ENCODE results near the gene B4GALT3. TPM values are rescaled to one million over a fixed set of nuclear protein-coding genes. Genes with fewer than 3 reads are reported as not detected.

Gene B4GALT3
- total RNA-seq, 1 donor from 2014 or later: 20.9 TPM

GRCh38 chr1:161140755-161141400 is 36.4 kb downstream of the B4GALT3 start:
- intact Hi-C loops (cut with DNase I): no loop called here
- ATAC-seq: no peak
- DNase-seq (ENCODE audit: missing footprints): no peak

GRCh38 chr1:161139766-161140165 is 37.5 kb downstream of the B4GALT3 start:
- no peak for ATAC-seq
- no peak for DNase-seq (ENCODE audit: missing footprints)
- intact Hi-C loops (cut with DNase I): no loop called here

GRCh38 chr1:161138431-161138830 is 38.9 kb downstream of the B4GALT3 start:
- intact Hi-C loops (cut with DNase I): no loop called here
- DNase-seq (ENCODE audit: missing footprints) (no peak), ATAC-seq (no peak)

GRCh38 chr1:161137881-161138280 is 39.4 kb downstream of the B4GALT3 start:
- DNase-seq (ENCODE audit: missing footprints) (no peak), ATAC-seq (no peak)
- intact Hi-C loops (cut with DNase I): no loop called here

GRCh38 chr1:161133220-161133740 is 44.0 kb downstream of the B4GALT3 start:
- no peak for ATAC-seq
- intact Hi-C loops (cut with DNase I): loop anchor here (2.0 to 5.0 kb wide), 3 partner anchors 20 to 136 kb away; partner anchors contain the start of genes UFC1 and USF1
- no peak for DNase-seq (ENCODE audit: missing footprints)

GRCh38 chr1:161132410-161133219 is 44.7 kb downstream of the B4GALT3 start, which contains the start of gene DEDD:
Gene DEDD (minus strand): TSS chr1:161132667. CDS start chr1:161124462, 8,205 bp downstream.
- intact Hi-C loops (cut with DNase I): loop anchor here (1.0 to 5.0 kb wide), 5 partner anchors 14 to 135 kb away; partner anchors contain the start of genes NIT1, PFDN2, UFC1 and USF1
- peak; percentile 97 for DNase-seq (ENCODE audit: missing footprints)
- ATAC-seq: peak; percentile 94

GRCh38 chr1:161131523-161132409 is 45.5 kb downstream of the B4GALT3 start:
- peak; percentile 26 for ATAC-seq
- intact Hi-C loops (cut with DNase I): loop anchor here (1.0 to 5.0 kb wide), 5 partner anchors 13 to 134 kb away; partner anchors contain the start of genes NIT1, PFDN2, UFC1 and USF1
- no peak for DNase-seq (ENCODE audit: missing footprints)

- intact Hi-C loops (cut with DNase I): loop anchor here (5.0 kb wide), 2 partner anchors 83 to 133 kb away; partner anchors contain the start of gene USF1
- DNase-seq (ENCODE audit: missing footprints): no peak
- no peak for ATAC-seq
These were observed 47.0 kb downstream of the B4GALT3 start for GRCh38 chr1:161130266-161130665.

- intact Hi-C loops (cut with DNase I): no loop called here
- DNase-seq (ENCODE audit: missing footprints): no peak
- no peak for ATAC-seq
These were observed 48.5 kb downstream of the B4GALT3 start for GRCh38 chr1:161128591-161129420.

GRCh38 chr1:161127649-161128048 is 49.7 kb downstream of the B4GALT3 start:
- ATAC-seq: no peak
- intact Hi-C loops (cut with DNase I): no loop called here
- no peak for DNase-seq (ENCODE audit: missing footprints)

- DNase-seq (ENCODE audit: missing footprints) (no peak), ATAC-seq (no peak)
- intact Hi-C loops (cut with DNase I): no loop called here
These were observed 54.3 kb downstream of the B4GALT3 start for GRCh38 chr1:161122967-161123366.

GRCh38 chr1:161121834-161122233 is 55.5 kb downstream of the B4GALT3 start:
- ATAC-seq (no peak), DNase-seq (ENCODE audit: missing footprints) (no peak)
- intact Hi-C loops (cut with DNase I): no loop called here

Small RNA genes lying within 50 kb of the gene (microRNA-seq; reads per million reads assigned to microRNA genes)
- gene MIR5187: not detected

Other genes starting within 250 kb of the B4GALT3 start
- not detected for gene ITLN2, start 222.7 kb downstream of the B4GALT3 start, total RNA-seq
- gene F11R, start 156.4 kb downstream of the B4GALT3 start, total RNA-seq: 9.8 TPM
- 10.5 TPM for gene TSTD1, start 138.5 kb downstream of the B4GALT3 start, total RNA-seq
- 33.7 TPM for gene USF1, start 131.5 kb downstream of the B4GALT3 start, total RNA-seq
- 3.7 TPM for gene ARHGAP30, start 107.6 kb downstream of the B4GALT3 start, total RNA-seq
- gene NECTIN4, start 87.9 kb downstream of the B4GALT3 start, total RNA-seq: not detected
- gene KLHDC9, start 79.1 kb downstream of the B4GALT3 start, total RNA-seq: 6.5 TPM
- gene PFDN2, start 59.5 kb downstream of the B4GALT3 start, total RNA-seq: 62.8 TPM
- 36.5 TPM for gene NIT1, start 59.4 kb downstream of the B4GALT3 start, total RNA-seq
- 29.2 TPM for gene DEDD, start 44.8 kb downstream of the B4GALT3 start, total RNA-seq
- gene UFC1, start 23.5 kb downstream of the B4GALT3 start, total RNA-seq: 82.8 TPM
- 19.5 TPM for gene USP21, start 18.0 kb downstream of the B4GALT3 start, total RNA-seq
- gene PPOX, start 11.1 kb downstream of the B4GALT3 start, total RNA-seq: 13.5 TPM
- gene ADAMTS4, start 21.5 kb upstream of the B4GALT3 start, total RNA-seq: 13.0 TPM
- gene NDUFS2, start 24.9 kb upstream of the B4GALT3 start, total RNA-seq: 334 TPM
- 38.3 TPM for gene FCER1G, start 37.8 kb upstream of the B4GALT3 start, total RNA-seq
- not detected for gene APOA2, start 46.1 kb upstream of the B4GALT3 start, total RNA-seq
- gene TOMM40L, start 48.6 kb upstream of the B4GALT3 start, total RNA-seq: 39.1 TPM
- gene NR1I3, start 60.7 kb upstream of the B4GALT3 start, total RNA-seq: not detected
- gene PCP4L1, start 81.2 kb upstream of the B4GALT3 start, total RNA-seq: 0.60 TPM
- 4.4 TPM for gene MPZ, start 132.5 kb upstream of the B4GALT3 start, total RNA-seq
- 407 TPM for gene SDHC, start 136.9 kb upstream of the B4GALT3 start, total RNA-seq
- not detected for gene CFAP126, start 190.4 kb upstream of the B4GALT3 start, total RNA-seq

All from Right ventricle myocardium inferior (tissue), 1 donor.